Stimulated activated naive B cell treated with anti-CD40 and anti-IgM and Interleukin-4, amounts not matched to agents 10 μg/mL and 1 μg/mL and 100 μg/mL, for 72 hours (primary cell): ENCODE data around the gene ADGRD1.
"Not testable (repeated sequence)": the region's sequence is repeated elsewhere in the genome, so short reads cannot be mapped to it uniquely, and the experiment has no call there.

Source experiments
- ATAC-seq, 2 donors: fragments of 150-1000 bp; cut with Tn5 transposase; replicated peaks; 2 replicates each; pipeline ENCODE4 v1.10.0; 2021; ENCODE audit warnings: moderate library complexity in 1 of 2
- DNase-seq: peaks from one replicate; pipeline ENCODE4 v3.0.0; 2021
- H3K27ac Mint-ChIP-seq: one replicate; pipeline ENCODE4 v1.8.0; 2022; ENCODE audit warnings: mild to moderate bottlenecking, mixed read lengths
- H3K27me3 Mint-ChIP-seq, 2 donors: one replicate each; pipeline ENCODE4 v1.8.0; 2022; ENCODE audit warnings: mixed read lengths in 2 of 2
- H3K36me3 Mint-ChIP-seq, 2 donors: one replicate each; pipeline ENCODE4 v1.8.0; 2022; ENCODE audit warnings: mixed read lengths in 2 of 2, mild to moderate bottlenecking in 1 of 2
- H3K4me1 Mint-ChIP-seq, 2 donors: one replicate each; pipeline ENCODE4 v1.8.0; 2022; ENCODE audit warnings: mixed read lengths in 2 of 2, mild to moderate bottlenecking in 1 of 2
- H3K4me3 Mint-ChIP-seq, 2 donors: one replicate each; pipeline ENCODE4 v1.8.0; 2022; ENCODE audit warnings: mild to moderate bottlenecking in 2 of 2, mixed read lengths in 2 of 2, moderate library complexity in 1 of 2
- H3K9me3 Mint-ChIP-seq, 2 donors: one replicate each; pipeline ENCODE4 v1.8.0; 2022; ENCODE audit warnings: mixed read lengths in 2 of 2, mild to moderate bottlenecking in 1 of 2

The ADGRD1 gene

GRCh38 chr12:130992979-130993538 is 39.4 kb downstream of the ADGRD1 start:
- peaks cover 10 to 12% of the 10 kb centered on the region in 2 donors for H3K4me1 Mint-ChIP-seq
- no peak overlapping the region for H3K4me3 Mint-ChIP-seq
- no peaks in the 10 kb centered on the region for H3K36me3 Mint-ChIP-seq
- H3K9me3 Mint-ChIP-seq: no peaks in the 10 kb centered on the region
- H3K27ac Mint-ChIP-seq: peak overlapping the region; percentile 49
- peaks cover 5 to 22% of the 10 kb centered on the region in 2 donors for H3K27me3 Mint-ChIP-seq
- ATAC-seq (no peak), DNase-seq (no peak)

- no peak for ATAC-seq
- Mint-ChIP-seq H3K36me3 (no peaks in the 10 kb centered on the region), H3K27ac (no peak overlapping the region), H3K27me3 (peaks cover 5 to 22% of the 10 kb centered on the region in 2 donors), H3K4me3 (no peak overlapping the region), H3K4me1 (peaks cover 12% of the 10 kb centered on the region in 2 donors), H3K9me3 (peaks cover 0 to 1% of the 10 kb centered on the region in 2 donors)
- no peak for DNase-seq
These were observed 40.3 kb downstream of the ADGRD1 start for GRCh38 chr12:130993759-130994670.

- Mint-ChIP-seq H3K27me3 (peaks cover 5 to 16% of the 10 kb centered on the region in 2 donors), H3K36me3 (no peaks in the 10 kb centered on the region), H3K9me3 (peaks cover 0 to 1% of the 10 kb centered on the region in 2 donors), H3K4me1 (peaks cover 12 to 15% of the 10 kb centered on the region in 2 donors), H3K27ac (no peak overlapping the region), H3K4me3 (no peak overlapping the region)
- DNase-seq (no peak), ATAC-seq (no peak)
These were observed 41.2 kb downstream of the ADGRD1 start for GRCh38 chr12:130994821-130995375.

GRCh38 chr12:130995386-130995969 is 41.8 kb downstream of the ADGRD1 start:
- not testable (repeated sequence) for H3K36me3 Mint-ChIP-seq, H3K9me3 Mint-ChIP-seq, H3K4me3 Mint-ChIP-seq, DNase-seq, ATAC-seq, H3K27ac Mint-ChIP-seq
- peaks cover 12 to 15% of the 10 kb centered on the region in 2 donors for H3K4me1 Mint-ChIP-seq
- H3K27me3 Mint-ChIP-seq: peaks cover 5 to 13% of the 10 kb centered on the region in 2 donors

GRCh38 chr12:130998136-130998535 is 44.4 kb downstream of the ADGRD1 start:
- DNase-seq (no peak), ATAC-seq (no peak)
- H3K4me1 Mint-ChIP-seq: peaks cover 16 to 19% of the 10 kb centered on the region in 2 donors
- peaks cover 0 to 4% of the 10 kb centered on the region in 2 donors for H3K27me3 Mint-ChIP-seq
- no peaks in the 10 kb centered on the region for H3K36me3 Mint-ChIP-seq
- no peak overlapping the region for H3K4me3 Mint-ChIP-seq
- no peak overlapping the region for H3K27ac Mint-ChIP-seq
- H3K9me3 Mint-ChIP-seq: peaks cover 0 to 1% of the 10 kb centered on the region in 2 donors

GRCh38 chr12:131000000-131000486 is 46.3 kb downstream of the ADGRD1 start:
- ATAC-seq (no peak), DNase-seq (no peak)
- H3K27me3 Mint-ChIP-seq: no peaks in the 10 kb centered on the region
- peaks cover 0 to 1% of the 10 kb centered on the region in 2 donors for H3K9me3 Mint-ChIP-seq
- H3K27ac Mint-ChIP-seq: peak overlapping the region; percentile 47
- no peak overlapping the region for H3K4me3 Mint-ChIP-seq
- H3K36me3 Mint-ChIP-seq: no peaks in the 10 kb centered on the region
- peaks cover 16 to 20% of the 10 kb centered on the region in 2 donors for H3K4me1 Mint-ChIP-seq

GRCh38 chr12:131001493-131001892 is 47.8 kb downstream of the ADGRD1 start:
- H3K4me3 Mint-ChIP-seq: no peak overlapping the region
- peaks cover 0 to 4% of the 10 kb centered on the region in 2 donors for H3K27me3 Mint-ChIP-seq
- ATAC-seq (no peak), DNase-seq (no peak)
- H3K36me3 Mint-ChIP-seq: no peaks in the 10 kb centered on the region
- peaks cover 15 to 26% of the 10 kb centered on the region in 2 donors for H3K4me1 Mint-ChIP-seq
- peaks cover 0 to 1% of the 10 kb centered on the region in 2 donors for H3K9me3 Mint-ChIP-seq
- peak overlapping the region; percentile 92 for H3K27ac Mint-ChIP-seq

GRCh38 chr12:131002216-131002631 is 48.5 kb downstream of the ADGRD1 start:
- peak overlapping the region in 1 of 2 donors; percentile 39 for H3K4me3 Mint-ChIP-seq
- H3K27me3 Mint-ChIP-seq: peaks cover 0 to 4% of the 10 kb centered on the region in 2 donors
- peaks cover 15 to 26% of the 10 kb centered on the region in 2 donors for H3K4me1 Mint-ChIP-seq
- DNase-seq: peak; percentile 56
- H3K36me3 Mint-ChIP-seq: no peaks in the 10 kb centered on the region
- peaks cover 0 to 1% of the 10 kb centered on the region in 2 donors for H3K9me3 Mint-ChIP-seq
- peak; percentile 91 to 96 for ATAC-seq
- H3K27ac Mint-ChIP-seq: peak overlapping the region; percentile 92

- peak overlapping the region; percentile 77 for H3K27ac Mint-ChIP-seq
- peak overlapping the region in 1 of 2 donors; percentile 32 for H3K4me3 Mint-ChIP-seq
- ATAC-seq (no peak), DNase-seq (no peak)
- peaks cover 15 to 26% of the 10 kb centered on the region in 2 donors for H3K4me1 Mint-ChIP-seq
- no peaks in the 10 kb centered on the region for H3K36me3 Mint-ChIP-seq
- H3K9me3 Mint-ChIP-seq: peaks cover 0 to 1% of the 10 kb centered on the region in 2 donors
- peaks cover 0 to 7% of the 10 kb centered on the region in 2 donors for H3K27me3 Mint-ChIP-seq
These were observed 49.5 kb downstream of the ADGRD1 start for GRCh38 chr12:131003036-131003715.

- Mint-ChIP-seq H3K36me3 (no peaks in the 10 kb centered on the region), H3K4me1 (peaks cover 15 to 25% of the 10 kb centered on the region in 2 donors), H3K27me3 (peaks cover 0 to 11% of the 10 kb centered on the region in 2 donors), H3K27ac (peak overlapping the region; percentile 77), H3K9me3 (no peaks in the 10 kb centered on the region), H3K4me3 (peak overlapping the region; percentile 32 to 59)
- ATAC-seq (no peak), DNase-seq (no peak)
These were observed 50.0 kb downstream of the ADGRD1 start for GRCh38 chr12:131003716-131004045.

GRCh38 chr12:131004166-131004565 is 50.5 kb downstream of the ADGRD1 start:
- H3K4me3 Mint-ChIP-seq: peak overlapping the region; percentile 59 to 73
- peaks cover 0 to 15% of the 10 kb centered on the region in 2 donors for H3K27me3 Mint-ChIP-seq
- H3K9me3 Mint-ChIP-seq: no peaks in the 10 kb centered on the region
- DNase-seq (no peak), ATAC-seq (no peak)
- H3K36me3 Mint-ChIP-seq: no peaks in the 10 kb centered on the region
- H3K4me1 Mint-ChIP-seq: peaks cover 15 to 24% of the 10 kb centered on the region in 2 donors
- peak overlapping the region; percentile 91 for H3K27ac Mint-ChIP-seq

GRCh38 chr12:131005161-131006035 is 51.7 kb downstream of the ADGRD1 start:
- peak overlapping the region; percentile 14 for H3K27ac Mint-ChIP-seq

More at GRCh38 chr12:131005161-131006035, 51.7 kb downstream of the ADGRD1 start:
- Mint-ChIP-seq H3K36me3 (no peaks in the 10 kb centered on the region), H3K27me3 (peaks cover 1 to 23% of the 10 kb centered on the region in 2 donors), H3K9me3 (no peaks in the 10 kb centered on the region), H3K4me1 (peaks cover 15 to 22% of the 10 kb centered on the region in 2 donors), H3K4me3 (no peak overlapping the region)
- ATAC-seq: no peak
- DNase-seq: no peak
